Measurements from ENCODE around the gene COPS9.

COPS9 gene

DNA sequence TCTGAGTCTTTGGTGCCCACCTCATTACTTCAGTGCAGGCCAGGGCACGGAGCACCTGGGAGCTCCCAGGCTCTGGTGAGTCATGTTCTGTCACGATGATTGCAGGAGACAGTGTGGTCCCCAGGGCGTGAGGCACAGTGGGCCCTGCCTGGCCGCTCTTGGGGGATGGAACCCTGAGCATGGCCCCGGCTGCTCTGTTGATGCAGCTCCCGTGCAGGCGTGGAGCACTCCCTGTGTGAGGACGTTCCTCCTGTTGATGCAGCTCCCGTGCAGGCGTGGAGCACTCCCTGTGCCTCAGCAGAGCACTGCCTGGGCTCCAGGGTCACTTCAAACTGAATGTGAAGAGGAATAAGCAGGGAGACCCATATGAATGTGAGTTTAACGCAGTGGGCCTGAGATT is 30.1 kb downstream of the COPS9 start:
- no peak for FAIRE-seq

DNA sequence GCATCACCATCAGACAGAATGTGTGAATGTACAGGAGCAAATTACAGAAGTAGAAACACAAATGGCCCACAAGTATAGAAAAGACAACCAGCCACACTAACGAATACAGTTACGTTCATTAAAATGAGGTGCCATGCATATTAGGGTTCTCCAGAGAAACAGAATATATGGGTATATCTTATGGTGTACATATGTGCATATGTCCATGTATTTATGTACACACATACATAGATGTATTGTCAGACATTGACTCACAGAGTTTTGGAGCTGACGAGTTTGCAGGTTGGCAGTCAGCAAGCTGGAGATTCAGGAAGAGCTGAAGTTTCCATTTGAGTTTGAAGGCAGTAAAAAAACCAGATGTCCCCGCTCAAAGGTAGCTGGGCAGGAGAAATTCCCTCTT is 33.0 kb downstream of the COPS9 start:
- FAIRE-seq = no peak

DNA sequence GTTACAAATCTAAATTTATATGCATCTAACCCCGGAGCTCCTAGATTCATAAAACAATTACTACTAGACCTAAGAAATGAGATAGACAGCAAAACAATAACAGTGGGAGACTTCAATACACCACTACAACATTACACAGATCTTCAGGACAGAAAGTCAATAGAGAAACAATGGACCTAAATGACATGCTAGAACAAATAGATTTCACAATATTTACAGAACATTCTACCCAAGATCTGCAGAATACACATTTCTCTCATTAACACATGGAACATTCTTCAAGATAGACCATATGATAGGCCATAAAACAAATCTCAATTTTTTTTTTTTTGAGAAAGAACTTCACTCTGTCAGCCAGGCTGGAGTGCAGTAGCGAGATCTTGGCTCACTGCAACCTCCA is 37.8 kb downstream of the COPS9 start:
- no peak for FAIRE-seq

DNA sequence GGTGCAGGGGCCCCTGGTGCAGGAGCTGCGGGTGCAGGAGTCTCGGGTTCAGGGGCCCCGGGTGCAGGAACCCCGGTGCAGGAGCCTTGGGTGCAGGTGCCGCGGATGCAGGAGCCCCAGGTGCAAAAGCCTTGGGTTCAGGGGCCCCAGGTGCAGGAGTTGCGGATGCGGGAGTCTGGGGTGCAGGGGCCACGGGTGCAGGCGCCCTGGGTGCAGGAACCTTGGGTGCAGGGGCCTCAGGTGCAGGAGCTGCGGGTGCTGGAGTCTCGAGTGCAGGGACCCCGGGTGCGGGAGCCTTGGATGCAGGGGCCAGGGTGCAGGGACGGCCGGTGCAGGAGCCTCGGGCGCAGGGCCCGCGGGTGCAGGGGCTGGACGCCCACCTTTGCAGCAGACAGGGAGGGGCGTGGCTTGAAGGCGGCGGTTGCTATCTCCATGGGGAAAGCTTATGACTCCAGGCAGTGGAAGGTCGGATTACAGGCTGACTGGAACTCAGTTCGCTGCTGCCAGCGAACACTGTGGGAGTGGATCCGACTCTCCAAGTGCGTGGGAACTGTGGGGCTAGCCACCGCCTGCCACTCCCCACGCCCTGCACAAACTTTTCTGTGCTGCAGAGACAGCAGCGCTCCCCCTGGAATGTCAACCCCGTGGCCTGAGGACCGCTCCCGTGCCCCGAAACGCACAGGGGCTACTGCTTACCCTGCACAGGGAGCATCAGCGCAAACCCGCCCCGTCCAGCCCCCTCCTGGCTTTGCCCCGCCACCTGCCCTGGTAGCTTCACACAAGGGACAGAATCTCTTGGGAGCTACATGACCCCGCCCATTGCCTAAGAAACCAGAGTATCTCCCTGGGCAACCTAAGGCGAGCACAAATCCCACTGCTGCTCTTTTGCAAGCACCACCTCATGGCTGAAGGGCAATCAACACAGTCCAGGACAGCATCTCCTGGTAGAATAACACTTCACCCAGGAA is 40.3 kb downstream of the COPS9 start:
- FAIRE-seq = no peak

DNA sequence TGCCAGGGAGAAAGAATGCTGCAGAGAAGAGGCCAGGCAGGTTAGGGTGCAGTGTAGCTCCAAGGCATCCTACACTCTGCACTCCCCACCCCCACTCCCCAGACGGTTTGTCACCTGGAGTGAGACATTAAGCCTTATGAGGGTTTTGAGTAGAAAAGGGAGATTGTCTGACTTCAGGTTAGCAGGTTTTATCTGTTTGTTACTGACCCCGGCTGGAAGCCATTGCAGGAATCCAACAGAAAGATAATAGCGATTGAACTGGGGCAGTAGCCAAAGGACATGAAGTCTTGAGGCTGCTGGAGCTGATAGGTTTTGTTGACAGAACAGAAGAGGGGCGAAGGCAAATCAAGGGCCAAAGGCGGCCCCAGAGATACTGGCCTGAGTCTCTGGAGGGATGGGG is 46.8 kb downstream of the COPS9 start:
- no peak for FAIRE-seq

DNA sequence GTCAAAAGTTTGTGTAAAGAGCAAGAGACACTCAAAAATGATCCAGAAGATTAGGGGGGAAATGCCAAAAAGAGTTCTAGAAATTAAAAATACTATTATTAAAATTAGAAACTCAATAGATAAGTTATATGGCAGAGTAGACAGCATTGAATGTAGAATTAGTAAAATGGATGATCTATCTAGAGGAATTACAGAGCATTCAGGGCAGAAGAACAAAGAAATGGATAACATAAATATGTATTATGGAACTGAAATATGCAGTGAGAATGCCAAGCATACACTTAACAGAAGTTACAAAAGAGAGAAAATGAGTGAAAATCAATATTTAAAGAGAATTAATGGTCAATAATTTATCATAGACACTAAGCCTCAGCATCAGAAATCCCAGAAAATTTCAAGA is 49.5 kb downstream of the COPS9 start:
- no peak for FAIRE-seq
